A549 (cell line): ENCODE results near the gene FLNB. TPM values are rescaled to one million over a fixed set of nuclear protein-coding genes. Genes with fewer than 3 reads are reported as not detected.

Experiments used
- ATAC-seq, 2 experiments: fragments of 200-7000 bp in 1 of 2; fragments of >200 bp in 1 of 2; cut with Nextera tagmentation in 1 of 2; cut with Tn5 transposase in 1 of 2; 3 replicates each; pipeline versions ENCODE4 v1.8.0 to v1.9.1; 2018 to 2020; ENCODE audit warnings: mild to moderate bottlenecking in 1 of 2, moderate library complexity in 1 of 2
- CTCF ChIA-PET: fragments of 300-600 bp; sonication (Branson Sonifier 250); formaldehyde crosslinking; extraction: SDS; loops from one replicate; lab custom pipeline; 2021; ENCODE audit warnings: antibody characterized with exemption, inconsistent platforms; lab: Yijun Ruan, JAX
- POLR2A ChIA-PET: fragments of 350-600 bp; formaldehyde crosslinking; extraction: SDS; loops from one replicate; lab custom pipeline; 2021; ENCODE audit warnings: antibody characterized with exemption, inconsistent platforms; lab: Yijun Ruan, JAX
- DNase-seq, 2 experiments: peaks; one replicate each; pipeline versions ENCODE4 v3.0.0 to v3.0.0-alpha.2; 2011 to 2016; ENCODE audit warnings: low read depth in 1 of 2, low spot score in 1 of 2
- FAIRE-seq: peaks from 2 replicates; lab custom pipeline; 2011; peaks lifted over from hg19 to GRCh38; lab: Jason Lieb, UNC
- H3K27ac ChIP-seq, 2 experiments: fragments of >200 bp; sonication (Bioruptor Twin); formaldehyde crosslinking; 3 replicates each; pipeline ENCODE4 v1.5.1; 2016 to 2017
- H3K4me1 ChIP-seq: fragments of >200 bp; sonication (Bioruptor Twin); formaldehyde crosslinking; 3 replicates; pipeline ENCODE4 v1.6.1; 2016
- H3K4me2 ChIP-seq: fragments of >200 bp; sonication (Bioruptor Twin); formaldehyde crosslinking; 3 replicates; pipeline ENCODE4 v1.6.1; 2016
- H3K4me3 ChIP-seq: fragments of >200 bp; sonication (Bioruptor Twin); formaldehyde crosslinking; 3 replicates; pipeline ENCODE4 v1.5.1; 2016
- H3K9me3 ChIP-seq: fragments of >200 bp; sonication (Bioruptor Twin); formaldehyde crosslinking; 3 replicates; pipeline ENCODE4 v1.6.1; 2016
- CHD2 ChIP-seq: fragments of 150-350 bp; IDR thresholded peaks from 2 replicates; pipeline ENCODE4 v1.6.1; 2014; ENCODE audit warnings: low read length; ENCODE audit not compliant: partially characterized antibody
- EHF ChIP-seq: fragments of 250-450 bp; sonication (Bioruptor Pico); IDR thresholded peaks from 2 replicates; pipeline ENCODE4 v1.5.0; 2020; ENCODE audit warnings: mild to moderate bottlenecking
- HOXB13 ChIP-seq: fragments of 250-450 bp; sonication (Bioruptor Pico); IDR thresholded peaks from 2 replicates; pipeline ENCODE4 v1.5.0; 2020; ENCODE audit warnings: low read depth, mild to moderate bottlenecking, moderate library complexity
- KDM1A ChIP-seq: fragments of 200-600 bp; sonication (generic); IDR thresholded peaks from 2 replicates; pipeline ENCODE4 v1.6.1; 2016; ENCODE audit warnings: low read depth, mild to moderate bottlenecking
- MAZ ChIP-seq: fragments of 150-350 bp; IDR thresholded peaks from 2 replicates; pipeline ENCODE4 v1.6.1; 2014; ENCODE audit warnings: antibody characterized with exemption, low read depth, low read length, borderline replicate concordance
- NFE2L2 ChIP-seq: fragments of 150-350 bp; conservative IDR thresholded peaks from 2 replicates; pipeline ENCODE4 v1.6.1; 2014; ENCODE audit warnings: low read length
- RARB ChIP-seq: fragments of 250-450 bp; sonication (Bioruptor Pico); IDR thresholded peaks from 2 replicates; pipeline ENCODE4 v1.8.0; 2021; ENCODE audit warnings: mild to moderate bottlenecking, moderate library complexity
- RNF2 ChIP-seq: fragments of 200-600 bp; sonication (generic); IDR thresholded peaks from 2 replicates; pipeline ENCODE4 v1.6.1; 2016; ENCODE audit warnings: low read depth, mild to moderate bottlenecking, antibody characterized with exemption, moderate library complexity, borderline replicate concordance
- SMC3 ChIP-seq: fragments of >200 bp; sonication (Bioruptor Twin); formaldehyde crosslinking; IDR thresholded peaks from 3 replicates; pipeline ENCODE4 v1.6.1; 2018; ENCODE audit warnings: inconsistent platforms
- ZFP36 ChIP-seq: fragments of 450-650 bp; IDR thresholded peaks from 2 replicates; pipeline ENCODE4 v1.6.1; 2014; ENCODE audit warnings: borderline replicate concordance; ENCODE audit not compliant: partially characterized antibody
- WGBS: methylation state at CpG from one replicate; pipeline ENCODE4 v1.1.6; 2017; ENCODE audit errors: missing lambda C conversion rate; 5-methylcytosine and 5-hydroxymethylcytosine counted together
- polyA plus RNA-seq, 4 experiments: library from polyadenylated mRNA; depleted of rRNA in 3 of 4; stranded (reverse); fragments of >200 nt; fragmentation: RNase III in 1 of 4; extraction: RNeasy Plus Mini Kit Qiagen cat#74134 plus additional on column Dnase treatment in 1 of 4; gene quantifications; 2 replicates in 3 of 4; 3 replicates in 1 of 4; pipeline ENCODE4 v1.2.3, GENCODE V29; 2011 to 2017
- TF ChIP-seq, protein P1 (sequence below): fragments of 250-450 bp; sonication (Bioruptor Pico); IDR thresholded peaks from 2 replicates; pipeline ENCODE4 v1.5.0; 2021; ENCODE audit warnings: mild to moderate bottlenecking, moderate library complexity, borderline replicate concordance
- TF ChIP-seq, protein P2 (sequence below): fragments of >200 bp; sonication (Bioruptor Twin); formaldehyde crosslinking; IDR thresholded peaks from 2 replicates; pipeline ENCODE4 v1.6.1; 2016
- TF ChIP-seq, protein P3 (sequence below): IDR thresholded peaks from 2 replicates; pipeline ENCODE4 v1.6.1; 2012; ENCODE audit warnings: low read depth, borderline replicate concordance

Gene FLNB
- polyA plus RNA-seq, 2 of the 4 experiments (the other 2 are of a cell fraction), result 235 to 439 TPM

DNA sequence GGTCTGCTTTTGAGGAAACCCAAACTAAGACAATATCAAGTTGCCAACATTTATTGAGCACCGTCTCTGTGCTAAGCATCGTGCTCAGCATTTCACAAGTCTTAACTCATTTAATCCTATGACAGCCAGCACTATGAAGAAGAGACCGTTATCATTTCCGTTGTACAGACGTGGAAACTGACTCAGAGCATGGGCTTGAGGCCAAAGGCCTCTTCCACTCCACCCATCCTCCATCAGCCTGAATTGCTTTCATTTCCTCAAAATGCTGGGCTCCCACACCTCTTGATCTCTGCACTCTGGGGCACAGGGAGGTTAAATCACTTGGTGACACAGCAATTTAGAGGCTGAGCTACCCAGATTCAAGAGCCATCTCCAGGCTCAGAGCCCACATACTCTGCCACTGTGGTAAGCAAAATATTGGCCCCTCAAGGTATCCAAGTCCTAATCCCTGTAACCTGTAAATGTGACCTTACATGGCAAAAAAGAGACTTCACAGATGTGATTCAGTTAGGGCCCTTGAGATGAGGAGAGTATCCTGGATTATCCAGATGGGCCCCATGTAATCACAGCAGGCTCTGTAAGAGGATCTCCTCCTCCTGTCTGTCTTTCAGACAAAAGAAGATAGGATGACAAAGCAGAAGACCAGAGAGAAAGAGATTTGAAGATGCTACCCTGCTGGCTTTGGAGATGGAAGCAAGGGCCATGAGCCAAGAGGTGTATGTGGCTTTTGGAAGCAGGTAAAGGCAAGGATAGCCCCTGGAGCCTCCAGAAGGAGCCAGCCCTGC is 24.3 kb upstream of the FLNB start (continued):
- TF ChIP-seq, protein P1, sequence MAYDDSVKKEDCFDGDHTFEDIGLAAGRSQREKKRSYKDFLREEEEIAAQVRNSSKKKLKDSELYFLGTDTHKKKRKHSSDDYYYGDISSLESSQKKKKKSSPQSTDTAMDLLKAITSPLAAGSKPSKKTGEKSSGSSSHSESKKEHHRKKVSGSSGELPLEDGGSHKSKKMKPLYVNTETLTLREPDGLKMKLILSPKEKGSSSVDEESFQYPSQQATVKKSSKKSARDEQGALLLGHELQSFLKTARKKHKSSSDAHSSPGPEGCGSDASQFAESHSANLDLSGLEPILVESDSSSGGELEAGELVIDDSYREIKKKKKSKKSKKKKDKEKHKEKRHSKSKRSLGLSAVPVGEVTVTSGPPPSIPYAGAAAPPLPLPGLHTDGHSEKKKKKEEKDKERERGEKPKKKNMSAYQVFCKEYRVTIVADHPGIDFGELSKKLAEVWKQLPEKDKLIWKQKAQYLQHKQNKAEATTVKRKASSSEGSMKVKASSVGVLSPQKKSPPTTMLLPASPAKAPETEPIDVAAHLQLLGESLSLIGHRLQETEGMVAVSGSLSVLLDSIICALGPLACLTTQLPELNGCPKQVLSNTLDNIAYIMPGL (CRISPR knock-in tag), result no peak
- TF ChIP-seq ZFP36, result no peak
- TF ChIP-seq KDM1A, result no peak
- no peak for TF ChIP-seq MAZ
- no peak for TF ChIP-seq RARB (CRISPR knock-in tag)

DNA sequence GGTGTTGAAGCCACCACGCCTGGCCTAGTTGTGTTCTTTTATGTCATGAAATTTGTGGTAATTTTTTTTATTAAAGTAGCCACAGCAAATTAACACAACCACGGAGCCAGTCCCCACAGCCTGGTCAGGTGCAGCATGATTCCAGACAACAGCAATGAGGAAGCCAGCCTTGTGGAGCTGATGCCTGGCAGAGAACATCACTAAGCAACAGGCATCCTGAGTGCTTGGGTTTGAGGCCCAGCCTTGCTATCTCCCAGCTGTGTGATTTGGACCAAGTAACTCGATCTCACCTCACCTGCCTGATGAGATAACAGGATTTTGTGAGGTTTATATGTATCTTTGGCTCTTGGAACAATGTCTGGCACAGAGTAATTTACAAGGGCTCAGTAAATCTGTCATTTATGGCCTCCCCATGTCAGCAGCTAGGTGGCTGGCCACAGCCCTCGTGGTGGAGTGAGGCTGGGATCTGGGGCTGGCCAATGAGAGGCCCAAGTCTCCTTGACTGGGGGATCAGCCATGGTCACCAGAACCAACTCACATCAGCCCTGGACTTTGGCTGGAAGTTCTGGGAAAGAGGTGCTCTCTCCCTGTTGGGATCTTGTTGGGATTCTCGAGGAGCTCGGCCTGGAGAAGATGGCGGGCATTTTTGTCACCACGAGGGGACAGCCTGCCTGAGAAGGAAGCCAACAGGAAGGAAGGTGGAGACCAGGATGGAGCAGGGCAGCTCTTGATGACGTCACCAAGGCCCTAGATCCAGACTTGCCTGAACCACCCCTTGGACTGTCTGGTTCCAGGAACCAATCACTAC is 22.8 kb upstream of the FLNB start:
- ATAC-seq (no peak), FAIRE-seq (no peak), DNase-seq (no peak)
- TF ChIP-seq SMC3, result no peak
- no peak for TF ChIP-seq NFE2L2
- TF ChIP-seq EHF (CRISPR knock-in tag), result no peak
- TF ChIP-seq, protein P2, sequence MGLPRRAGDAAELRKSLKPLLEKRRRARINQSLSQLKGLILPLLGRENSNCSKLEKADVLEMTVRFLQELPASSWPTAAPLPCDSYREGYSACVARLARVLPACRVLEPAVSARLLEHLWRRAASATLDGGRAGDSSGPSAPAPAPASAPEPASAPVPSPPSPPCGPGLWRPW, result no peak
- no peak for TF ChIP-seq CHD2
- no peak for TF ChIP-seq RNF2
- TF ChIP-seq, protein P1 (CRISPR knock-in tag), result no peak
- TF ChIP-seq HOXB13 (CRISPR knock-in tag), result 0 out of 2 replicates have a peak, but pooled peaks have one; percentile 50
- TF ChIP-seq ZFP36, result no peak
- H3K4me1 ChIP-seq, result peaks cover 66% of the 10 kb centered on the region
- CTCF ChIA-PET, result interaction anchor here (1.0 to 1.7 kb wide), 5 partner anchors 10 to 23 kb away, joined by 4 to 6 read pairs (median 5); partner anchors contain the start of gene FLNB
- no peak overlapping the region for H3K4me3 ChIP-seq
- WGBS, result 94% methylated on average over 9 of the region's 9 CpGs
- no peak overlapping the region for H3K4me2 ChIP-seq
- POLR2A ChIA-PET, result no interaction called here
- H3K9me3 ChIP-seq, result no peaks in the 10 kb centered on the region
- H3K27ac ChIP-seq, result peak overlapping the region; percentile 92 to 98

DNA sequence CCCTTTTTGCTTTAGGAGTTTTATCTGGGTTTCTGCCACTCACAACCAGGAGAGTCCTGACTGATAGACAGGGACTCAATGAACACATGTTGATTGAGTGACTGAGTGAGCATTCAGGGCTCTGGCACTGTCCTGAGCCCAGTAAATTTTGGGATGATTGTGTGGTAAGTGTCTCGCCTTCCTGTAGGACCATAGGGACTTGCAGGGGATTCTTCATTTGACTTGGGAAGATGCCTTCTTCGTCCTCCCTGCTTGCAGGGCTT is 22.3 kb upstream of the FLNB start:
- FAIRE-seq, result no peak
- DNase-seq, result no peak

More for the DNA sequence above, 22.3 kb upstream of the FLNB start:
- TF ChIP-seq NFE2L2 (no peak), KDM1A (no peak), EHF (CRISPR knock-in tag) (no peak), RNF2 (no peak)
- TF ChIP-seq, protein P3, sequence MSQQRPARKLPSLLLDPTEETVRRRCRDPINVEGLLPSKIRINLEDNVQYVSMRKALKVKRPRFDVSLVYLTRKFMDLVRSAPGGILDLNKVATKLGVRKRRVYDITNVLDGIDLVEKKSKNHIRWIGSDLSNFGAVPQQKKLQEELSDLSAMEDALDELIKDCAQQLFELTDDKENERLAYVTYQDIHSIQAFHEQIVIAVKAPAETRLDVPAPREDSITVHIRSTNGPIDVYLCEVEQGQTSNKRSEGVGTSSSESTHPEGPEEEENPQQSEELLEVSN, result no peak
- TF ChIP-seq, all 56 proteins: peak for 0
- Histone ChIP-seq H3K4me3 (no peak overlapping the region), H3K27ac (peak overlapping the region; percentile 92 to 98), H3K4me1 (peaks cover 65% of the 10 kb centered on the region), H3K9me3 (no peaks in the 10 kb centered on the region), H3K4me2 (no peak overlapping the region)
- WGBS, result 95% methylated on average over 2 of the region's 2 CpGs
- ATAC-seq, result no peak
- ChIA-PET CTCF (interaction anchor here (1.0 to 1.6 kb wide), 3 partner anchors 12 to 19 kb away, joined by 4 to 5 read pairs (median 5); no protein-coding TSS in a partner anchor), POLR2A (no interaction called here)
